HepG2 (cell line): ENCODE data around the gene PRDM11. TPM values are rescaled to one million over a fixed set of nuclear protein-coding genes. Genes with fewer than 3 reads are reported as not detected.

Experiments
- BRD4 ChIP-seq: sonication (generic); formaldehyde crosslinking; IDR thresholded peaks from 2 replicates; pipeline ENCODE4 v1.4.0; 2020; ENCODE audit warnings: missing genetic modification reagents
- CEBPB ChIP-seq: IDR thresholded peaks from 2 replicates; pipeline ENCODE4 v1.6.1; 2011; ENCODE audit warnings: low read depth, low read length, improper control_type of control experiment, borderline replicate concordance
- EHMT2 ChIP-seq: fragments of 200-600 bp; sonication (generic); IDR thresholded peaks from 2 replicates; pipeline ENCODE4 v1.7.0; 2017; ENCODE audit warnings: antibody characterized with exemption, low read depth, low read length, borderline replicate concordance
- EZH2 ChIP-seq: conservative IDR thresholded peaks from 2 replicates; pipeline ENCODE4 v1.6.1; 2012; ENCODE audit warnings: mild to moderate bottlenecking, low read depth, low read length, moderate library complexity
- HNRNPLL ChIP-seq: fragments of 200-400 bp; formaldehyde crosslinking; IDR thresholded peaks from 2 replicates; pipeline ENCODE4 v1.6.1; 2017; ENCODE audit warnings: mild to moderate bottlenecking, low read depth, low read length; ENCODE audit not compliant: poor library complexity, severe bottlenecking
- KDM5B ChIP-seq: sonication (generic); formaldehyde crosslinking; IDR thresholded peaks from 2 replicates; pipeline ENCODE4 v1.4.0; 2020; ENCODE audit warnings: missing genetic modification reagents, mild to moderate bottlenecking, borderline replicate concordance
- NR2F1 ChIP-seq, 2 experiments: fragments of 450-650 bp in 1 of 2; formaldehyde crosslinking in 1 of 2; IDR thresholded peaks; 2 replicates each; pipeline versions ENCODE4 v1.5.0 to v1.6.1; 2016 to 2020; ENCODE audit warnings: mild to moderate bottlenecking in 1 of 2, missing compliant biosample characterization in 1 of 2, missing genetic modification reagents in 1 of 2, moderate library complexity in 1 of 2
- PHB2 ChIP-seq: fragments of 450-650 bp; IDR thresholded peaks from 2 replicates; pipeline ENCODE4 v1.6.1; 2018; ENCODE audit not compliant: partially characterized antibody
- POGZ ChIP-seq: sonication (generic); formaldehyde crosslinking; IDR thresholded peaks from 2 replicates; pipeline ENCODE4 v1.4.0; 2020; ENCODE audit warnings: mild to moderate bottlenecking, missing genetic modification reagents
- RNF2 ChIP-seq: fragments of 450-650 bp; conservative IDR thresholded peaks from 2 replicates; pipeline ENCODE4 v1.6.1; 2016; ENCODE audit warnings: low read depth
- SMYD3 ChIP-seq: sonication (generic); formaldehyde crosslinking; IDR thresholded peaks from 2 replicates; pipeline ENCODE4 v1.8.1; 2023; ENCODE audit warnings: mild to moderate bottlenecking, missing genetic modification reagents
- TRIM24 ChIP-seq: sonication (generic); formaldehyde crosslinking; IDR thresholded peaks from 2 replicates; pipeline ENCODE4 v1.8.0; 2022; ENCODE audit warnings: mild to moderate bottlenecking, missing genetic modification reagents
- ZBTB37 ChIP-seq: sonication (generic); formaldehyde crosslinking; IDR thresholded peaks from 2 replicates; pipeline ENCODE4 v1.4.0; 2020; ENCODE audit warnings: mild to moderate bottlenecking, missing genetic modification reagents
- ZEB1 ChIP-seq: IDR thresholded peaks from 2 replicates; pipeline ENCODE4 v1.6.1; 2012; ENCODE audit warnings: mild to moderate bottlenecking, low read depth, inconsistent platforms; ENCODE audit not compliant: insufficient replicate concordance
- ZFY ChIP-seq: sonication (generic); formaldehyde crosslinking; IDR thresholded peaks from 2 replicates; pipeline ENCODE4 v1.4.0; 2020; ENCODE audit warnings: missing genetic modification reagents
- ZNF20 ChIP-seq: sonication (generic); formaldehyde crosslinking; IDR thresholded peaks from 2 replicates; pipeline ENCODE4 v1.4.0; 2020; ENCODE audit warnings: mild to moderate bottlenecking, moderate library complexity, missing genetic modification reagents
- ZNF207 ChIP-seq: fragments of 450-650 bp; IDR thresholded peaks from 2 replicates; pipeline ENCODE4 v1.6.1; 2016; ENCODE audit warnings: antibody characterized with exemption, borderline replicate concordance
- ZNF260 ChIP-seq: sonication (generic); formaldehyde crosslinking; IDR thresholded peaks from 2 replicates; pipeline ENCODE4 v1.4.0; 2020; ENCODE audit warnings: missing genetic modification reagents, low read depth, mild to moderate bottlenecking, borderline replicate concordance
- ZNF33B ChIP-seq: sonication (generic); formaldehyde crosslinking; IDR thresholded peaks from 2 replicates; pipeline ENCODE4 v1.5.1; 2020; ENCODE audit warnings: mild to moderate bottlenecking, missing genetic modification reagents
- ZNF441 ChIP-seq: sonication (generic); formaldehyde crosslinking; IDR thresholded peaks from 2 replicates; pipeline ENCODE4 v1.7.0; 2021; ENCODE audit warnings: missing genetic modification reagents, borderline replicate concordance
- ZNF501 ChIP-seq: sonication (generic); formaldehyde crosslinking; IDR thresholded peaks from 2 replicates; pipeline ENCODE4 v1.5.1; 2020; ENCODE audit warnings: mild to moderate bottlenecking, moderate library complexity, missing genetic modification reagents
- ZNF510 ChIP-seq: sonication (generic); formaldehyde crosslinking; IDR thresholded peaks from 2 replicates; pipeline ENCODE4 v1.4.0; 2020; ENCODE audit warnings: low read depth, mild to moderate bottlenecking, missing genetic modification reagents
- ZNF766 ChIP-seq: sonication (generic); formaldehyde crosslinking; IDR thresholded peaks from 2 replicates; pipeline ENCODE4 v1.5.0; 2020; ENCODE audit warnings: missing genetic modification reagents, borderline replicate concordance
- ZNF83 ChIP-seq: sonication (generic); formaldehyde crosslinking; IDR thresholded peaks from 2 replicates; pipeline ENCODE4 v1.4.0; 2020; ENCODE audit warnings: missing genetic modification reagents, mild to moderate bottlenecking, borderline replicate concordance
- polyA plus RNA-seq, 8 experiments: library from polyadenylated mRNA; depleted of rRNA in 3 of 8; stranded (reverse) in 7 of 8; unstranded in 1 of 8; fragments of >200 nt; fragmentation: Illumina TruSeq in 4 of 8; extraction: Trizol in 4 of 8; gene quantifications; 2 replicates each; pipeline versions ENCODE4 v1.2.1 to v1.2.3, GENCODE V29; 2011 to 2016; ENCODE audit warnings: low read depth in 4 of 8, missing spikeins in 1 of 8, mixed read lengths in 1 of 8; ENCODE audit not compliant: insufficient read depth in 1 of 8
- total RNA-seq, 5 experiments: library from RNA; depleted of rRNA; stranded (reverse); fragments of >200 nt; fragmentation: Illumina TruSeq; extraction: Trizol; gene quantifications; 2 replicates each; pipeline ENCODE4 v1.2.3, GENCODE V29; 2016; ENCODE audit warnings: low read depth in 1 of 5
- TF ChIP-seq, protein P1 (sequence below): sonication (generic); formaldehyde crosslinking; IDR thresholded peaks from 2 replicates; pipeline ENCODE4 v1.5.1; 2020; ENCODE audit warnings: missing genetic modification reagents, mild to moderate bottlenecking, borderline replicate concordance
- TF ChIP-seq, protein P2 (sequence below): IDR thresholded peaks from 2 replicates; pipeline ENCODE4 v1.6.1; 2016; ENCODE audit warnings: mild to moderate bottlenecking, missing biosample characterization, missing genetic modification reagents
- TF ChIP-seq, protein P3 (sequence below): sonication (generic); formaldehyde crosslinking; IDR thresholded peaks from 2 replicates; pipeline ENCODE4 v1.4.0; 2020; ENCODE audit warnings: mild to moderate bottlenecking, missing genetic modification reagents

The PRDM11 gene
- total and polyA plus RNA-seq, 2 of the 13 experiments (the other 11 are each of a cell fraction or from before 2014, with no cell fraction given), result 3.4 to 4.7 TPM

- no peak for TF ChIP-seq ZNF260 (CRISPR knock-in tag)
- TF ChIP-seq, protein P1, sequence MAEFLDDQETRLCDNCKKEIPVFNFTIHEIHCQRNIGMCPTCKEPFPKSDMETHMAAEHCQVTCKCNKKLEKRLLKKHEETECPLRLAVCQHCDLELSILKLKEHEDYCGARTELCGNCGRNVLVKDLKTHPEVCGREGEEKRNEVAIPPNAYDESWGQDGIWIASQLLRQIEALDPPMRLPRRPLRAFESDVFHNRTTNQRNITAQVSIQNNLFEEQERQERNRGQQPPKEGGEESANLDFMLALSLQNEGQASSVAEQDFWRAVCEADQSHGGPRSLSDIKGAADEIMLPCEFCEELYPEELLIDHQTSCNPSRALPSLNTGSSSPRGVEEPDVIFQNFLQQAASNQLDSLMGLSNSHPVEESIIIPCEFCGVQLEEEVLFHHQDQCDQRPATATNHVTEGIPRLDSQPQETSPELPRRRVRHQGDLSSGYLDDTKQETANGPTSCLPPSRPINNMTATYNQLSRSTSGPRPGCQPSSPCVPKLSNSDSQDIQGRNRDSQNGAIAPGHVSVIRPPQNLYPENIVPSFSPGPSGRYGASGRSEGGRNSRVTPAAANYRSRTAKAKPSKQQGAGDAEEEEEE (CRISPR knock-in tag), result no peak
- TF ChIP-seq ZBTB37 (CRISPR knock-in tag), result no peak
- TF ChIP-seq TRIM24 (CRISPR knock-in tag), result no peak
- TF ChIP-seq, protein P2, sequence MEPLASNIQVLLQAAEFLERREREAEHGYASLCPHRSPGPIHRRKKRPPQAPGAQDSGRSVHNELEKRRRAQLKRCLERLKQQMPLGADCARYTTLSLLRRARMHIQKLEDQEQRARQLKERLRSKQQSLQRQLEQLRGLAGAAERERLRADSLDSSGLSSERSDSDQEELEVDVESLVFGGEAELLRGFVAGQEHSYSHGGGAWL (CRISPR knock-in tag), result no peak
- TF ChIP-seq EHMT2, result no peak
- TF ChIP-seq CEBPB, result no peak
- no peak for TF ChIP-seq ZNF510 (CRISPR knock-in tag)
- TF ChIP-seq HNRNPLL, result peak; percentile 90
- TF ChIP-seq BRD4 (CRISPR knock-in tag), result no peak
- TF ChIP-seq ZNF207, result no peak
- peak; percentile 93 for TF ChIP-seq ZFY (CRISPR knock-in tag)
- no peak for TF ChIP-seq ZEB1
- TF ChIP-seq, protein P3, sequence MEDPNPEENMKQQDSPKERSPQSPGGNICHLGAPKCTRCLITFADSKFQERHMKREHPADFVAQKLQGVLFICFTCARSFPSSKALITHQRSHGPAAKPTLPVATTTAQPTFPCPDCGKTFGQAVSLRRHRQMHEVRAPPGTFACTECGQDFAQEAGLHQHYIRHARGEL (CRISPR knock-in tag), result no peak
- peak; percentile 69; the same call in 1 of the 2 replicates for TF ChIP-seq KDM5B (CRISPR knock-in tag)
- TF ChIP-seq NR2F1 (CRISPR knock-in tag; IDR thresholded peaks at IDR 0.05), result no peak
- TF ChIP-seq ZNF83 (CRISPR knock-in tag), result 0 out of 2 replicates have a peak, but pooled peaks have one; percentile 56
- 0 out of 2 replicates have a peak, but pooled peaks have one; percentile 59 for TF ChIP-seq ZNF441 (CRISPR knock-in tag)
- TF ChIP-seq ZNF33B, result no peak
- no peak for TF ChIP-seq SMYD3 (CRISPR knock-in tag)
- TF ChIP-seq RNF2, result peak; percentile 55
- no peak for TF ChIP-seq EZH2
- TF ChIP-seq PHB2, result no peak
- no peak; the same call in 1 of the 2 replicates for TF ChIP-seq ZNF501 (CRISPR knock-in tag)
- peak; percentile 40; the same call in 1 of the 2 replicates for TF ChIP-seq POGZ (CRISPR knock-in tag)
- TF ChIP-seq ZNF766 (CRISPR knock-in tag), result peak; percentile 94
- no peak for TF ChIP-seq ZNF20 (CRISPR knock-in tag)
These were observed 734 bp downstream of the PRDM11 start (continued) for GRCh38 chr11:45147017-45147728.
